Measurements from ENCODE around the gene C1orf53.
"Not testable (repeated sequence)": the region's sequence is repeated elsewhere in the genome, so short reads cannot be mapped to it uniquely, and the experiment has no call there.

Gene C1orf53

DNA sequence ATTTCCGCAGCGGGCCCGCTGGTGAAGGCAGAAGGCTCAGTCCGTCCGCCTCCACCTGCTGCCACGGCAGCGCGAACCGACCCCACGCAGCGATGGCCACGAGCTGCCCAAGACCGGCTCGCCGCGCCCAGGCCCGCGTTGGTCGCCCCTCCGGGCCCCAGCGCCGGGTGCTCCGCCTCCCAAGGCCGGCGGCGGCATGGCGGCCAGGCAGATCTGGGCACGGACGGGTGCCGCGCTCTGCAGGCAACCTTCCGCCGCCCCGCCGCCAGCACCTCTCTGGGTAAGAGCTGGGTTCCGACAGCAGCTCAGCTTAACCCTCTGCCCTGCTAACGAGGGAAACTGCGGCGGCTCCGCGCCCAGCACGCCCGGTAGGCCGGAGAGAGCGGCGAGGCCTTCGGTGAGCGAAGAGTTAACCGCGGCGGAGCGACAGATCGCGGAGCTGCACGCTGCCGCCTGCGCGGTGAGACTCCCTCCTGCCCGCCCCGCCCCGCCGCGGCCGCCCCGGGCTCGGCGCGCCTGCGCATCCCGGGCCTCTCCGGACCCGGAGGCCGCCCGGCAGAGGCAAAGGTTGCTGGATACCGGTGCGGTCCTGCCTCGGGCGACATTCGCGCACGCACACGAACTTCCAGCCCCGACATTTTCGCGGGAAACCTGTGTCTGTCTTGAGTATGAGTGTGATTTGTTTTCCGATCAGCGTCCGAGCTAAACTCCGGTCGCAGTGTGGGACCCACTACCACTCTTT lies at the start of gene C1orf53:
C1orf53 (plus strand) TSS at position 177 of the 742 bp plus-strand sequence; CDS start at position 197, 20 bp downstream.
- Histone ChIP-seq H3K27ac (peak within 1 kb of the TSS; percentile 47 to 78 (median 73)), H3K9me3 (replicated peaks in 1 of 11) (no peaks in the 10 kb centered on the region), H3K9ac (peak within 1 kb of the TSS; percentile 69 to 86 (median 82)), H3K36me3 (no peaks in the 10 kb centered on the region), H4K20me1 (peaks cover 0 to 44% (median 12%) of the 10 kb centered on the region in 11 experiments; a peak in 14 of 22 replicates), H3K4me1 (peaks cover 0 to 11% (median 6%) of the 10 kb centered on the region in 10 experiments; a peak in 10 of 20 replicates), H3K27me3 (peaks cover 54 to 84% (median 76%) of the 10 kb centered on the region in 11 experiments), H3K4me3 (peak within 1 kb of the TSS; percentile 58 to 75 (median 69)), H3K4me2 (peak within 1 kb of the TSS; percentile 79 to 98 (median 91))
- no peak for TF ChIP-seq Cebpa-rat (IDR thresholded peaks at IDR 0.05)

DNA sequence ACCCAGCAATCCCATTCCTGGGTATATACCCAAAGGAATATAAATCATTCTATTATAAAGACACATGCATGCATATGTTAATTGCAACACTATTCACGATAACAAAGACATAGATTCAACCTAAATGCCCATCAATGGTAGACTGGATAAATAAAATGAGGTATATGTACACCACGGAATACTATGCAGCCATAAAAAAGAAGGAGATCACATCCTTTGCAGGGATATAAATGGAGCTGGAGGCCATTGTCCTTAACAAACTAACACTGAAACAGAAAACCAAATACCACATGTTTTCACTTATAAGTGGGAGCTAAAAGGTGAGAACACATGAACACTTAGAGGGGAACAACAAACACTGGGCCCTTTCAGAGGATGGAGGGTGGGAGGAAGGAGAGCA lies 46.7 kb upstream of the C1orf53 start:
- H4K20me1 ChIP-seq; H3K4me3 ChIP-seq; H3K36me3 ChIP-seq; H3K27me3 ChIP-seq; H3K4me1 ChIP-seq; H3K27ac ChIP-seq; H3K9me3 ChIP-seq (replicated peaks in 1 of 11); H3K4me2 ChIP-seq; H3K9ac ChIP-seq: not testable (repeated sequence)

DNA sequence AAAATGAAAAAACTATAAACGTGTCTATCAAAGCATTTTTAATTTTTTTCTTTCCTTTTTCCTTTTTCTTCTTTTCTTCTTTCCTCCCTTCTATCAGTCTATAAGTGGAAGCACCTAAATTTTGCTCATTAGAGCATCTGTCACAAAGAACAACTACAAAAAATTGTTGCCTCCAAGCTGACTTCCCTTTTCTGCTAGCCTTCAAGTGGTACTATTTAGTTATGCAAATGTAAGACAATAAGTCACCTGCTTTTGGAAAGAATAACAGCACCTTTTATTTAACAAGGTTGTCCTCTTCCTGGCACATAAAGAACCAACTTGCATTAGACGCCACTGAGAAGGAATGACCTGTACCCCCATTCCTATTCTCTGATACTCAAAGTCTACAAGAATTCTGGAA lies 45.0 kb upstream of the C1orf53 start:
- no peaks in the 10 kb centered on the region for H3K4me1 ChIP-seq
- TF ChIP-seq Cebpa-rat (IDR thresholded peaks at IDR 0.05), result no peak
- H4K20me1 ChIP-seq, result no peaks in the 10 kb centered on the region
- no peak overlapping the region for H3K27ac ChIP-seq
- no peaks in the 10 kb centered on the region for H3K27me3 ChIP-seq
- no peak overlapping the region for H3K9ac ChIP-seq
- H3K4me2 ChIP-seq, result no peak overlapping the region
- no peaks in the 10 kb centered on the region for H3K9me3 ChIP-seq (replicated peaks in 1 of 11)
- no peaks in the 10 kb centered on the region for H3K36me3 ChIP-seq
- no peak overlapping the region for H3K4me3 ChIP-seq

DNA sequence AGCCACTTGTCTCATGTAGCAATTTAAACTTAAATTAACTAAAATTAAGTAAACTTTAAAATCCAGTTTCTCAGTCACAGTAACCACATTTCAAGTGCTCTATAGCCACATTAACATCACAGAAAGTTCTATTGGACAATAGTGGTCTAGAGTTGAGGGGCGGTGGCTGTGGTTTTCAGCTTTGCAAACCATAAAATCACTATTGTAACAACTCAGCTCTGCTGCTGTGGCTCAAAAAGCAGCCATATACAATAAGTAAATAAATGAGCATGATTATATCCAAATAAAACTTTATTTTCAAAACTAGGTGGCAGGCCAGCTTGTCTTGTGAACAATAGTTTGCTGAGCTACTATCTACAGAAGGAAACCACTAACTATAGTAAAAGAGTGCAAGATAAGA lies 43.4 kb upstream of the C1orf53 start:
- Histone ChIP-seq H4K20me1 (no peaks in the 10 kb centered on the region), H3K4me3 (no peak overlapping the region), H3K4me2 (no peak overlapping the region), H3K4me1 (no peaks in the 10 kb centered on the region), H3K9me3 (replicated peaks in 1 of 11) (no peaks in the 10 kb centered on the region), H3K9ac (no peak overlapping the region), H3K36me3 (no peaks in the 10 kb centered on the region), H3K27me3 (no peaks in the 10 kb centered on the region), H3K27ac (no peak overlapping the region)
- no peak for TF ChIP-seq Cebpa-rat (IDR thresholded peaks at IDR 0.05)

DNA sequence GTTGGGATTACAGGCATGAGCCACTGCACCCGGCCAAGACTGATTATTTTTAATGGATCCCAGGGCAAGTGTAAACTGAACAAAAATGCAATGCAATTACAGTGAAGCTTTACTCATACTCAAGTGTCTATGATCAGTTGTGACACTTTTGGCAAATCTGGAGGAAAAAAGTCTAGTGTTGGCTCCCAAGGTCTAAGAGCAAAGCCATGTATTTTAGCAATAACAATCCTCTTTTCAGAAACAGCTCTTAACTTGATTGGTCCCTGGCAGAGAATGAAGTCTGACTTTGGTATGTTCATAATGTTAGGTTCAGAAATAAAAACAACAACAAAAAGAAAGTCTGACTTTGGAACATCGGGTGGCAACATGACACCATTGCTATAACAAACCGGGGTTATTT lies 40.2 kb upstream of the C1orf53 start:
- Histone ChIP-seq H3K9ac (no peak overlapping the region), H4K20me1 (no peaks in the 10 kb centered on the region), H3K4me3 (no peak overlapping the region), H3K36me3 (no peaks in the 10 kb centered on the region), H3K27me3 (no peaks in the 10 kb centered on the region), H3K4me2 (no peak overlapping the region), H3K4me1 (no peaks in the 10 kb centered on the region), H3K27ac (no peak overlapping the region), H3K9me3 (replicated peaks in 1 of 11) (no peaks in the 10 kb centered on the region)
- TF ChIP-seq Cebpa-rat (IDR thresholded peaks at IDR 0.05), result no peak

DNA sequence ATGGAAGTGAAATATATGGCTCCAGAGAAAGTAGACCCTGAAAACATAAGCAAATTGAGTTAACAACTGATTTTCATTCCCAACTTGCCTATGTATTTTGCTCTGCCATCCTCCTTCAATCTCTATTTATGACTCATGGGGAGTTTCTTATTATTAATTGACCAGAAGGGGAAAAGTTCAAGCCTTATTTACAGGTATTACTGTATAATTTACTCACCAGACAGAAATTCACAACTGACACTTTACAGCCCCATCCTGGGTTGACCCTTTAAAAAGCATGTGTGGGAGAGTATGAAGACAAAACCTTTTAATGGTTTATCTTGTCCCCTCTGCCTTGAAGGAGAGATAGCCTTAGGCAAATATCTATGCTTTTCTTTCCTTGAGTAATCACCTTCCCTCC lies 39.8 kb upstream of the C1orf53 start:
- Histone ChIP-seq H3K27me3 (no peaks in the 10 kb centered on the region), H3K9me3 (replicated peaks in 1 of 11) (no peaks in the 10 kb centered on the region), H4K20me1 (no peaks in the 10 kb centered on the region), H3K4me2 (no peak overlapping the region), H3K9ac (no peak overlapping the region), H3K36me3 (no peaks in the 10 kb centered on the region), H3K4me3 (no peak overlapping the region), H3K27ac (no peak overlapping the region), H3K4me1 (no peaks in the 10 kb centered on the region)
- TF ChIP-seq Cebpa-rat (IDR thresholded peaks at IDR 0.05), result no peak

DNA sequence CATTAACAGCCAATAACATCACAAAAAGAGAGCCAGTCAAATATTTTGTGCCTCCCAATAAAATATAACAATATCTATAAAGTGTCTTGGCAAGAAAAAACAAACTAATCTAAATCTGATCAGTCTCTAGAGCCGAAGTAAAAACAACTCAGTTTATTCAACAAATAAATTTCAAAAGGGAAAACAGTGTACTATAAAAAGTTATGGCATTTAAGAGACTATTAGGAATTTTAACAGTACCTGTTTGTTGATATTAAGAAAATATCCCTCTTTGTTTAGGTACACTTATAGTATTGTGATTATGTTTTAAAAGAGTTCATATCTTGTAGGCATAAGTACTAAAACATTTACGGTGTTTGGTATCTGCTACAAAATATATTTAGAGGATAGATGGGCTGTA lies 36.6 kb upstream of the C1orf53 start:
- H3K27me3 ChIP-seq, result no peaks in the 10 kb centered on the region

DNA sequence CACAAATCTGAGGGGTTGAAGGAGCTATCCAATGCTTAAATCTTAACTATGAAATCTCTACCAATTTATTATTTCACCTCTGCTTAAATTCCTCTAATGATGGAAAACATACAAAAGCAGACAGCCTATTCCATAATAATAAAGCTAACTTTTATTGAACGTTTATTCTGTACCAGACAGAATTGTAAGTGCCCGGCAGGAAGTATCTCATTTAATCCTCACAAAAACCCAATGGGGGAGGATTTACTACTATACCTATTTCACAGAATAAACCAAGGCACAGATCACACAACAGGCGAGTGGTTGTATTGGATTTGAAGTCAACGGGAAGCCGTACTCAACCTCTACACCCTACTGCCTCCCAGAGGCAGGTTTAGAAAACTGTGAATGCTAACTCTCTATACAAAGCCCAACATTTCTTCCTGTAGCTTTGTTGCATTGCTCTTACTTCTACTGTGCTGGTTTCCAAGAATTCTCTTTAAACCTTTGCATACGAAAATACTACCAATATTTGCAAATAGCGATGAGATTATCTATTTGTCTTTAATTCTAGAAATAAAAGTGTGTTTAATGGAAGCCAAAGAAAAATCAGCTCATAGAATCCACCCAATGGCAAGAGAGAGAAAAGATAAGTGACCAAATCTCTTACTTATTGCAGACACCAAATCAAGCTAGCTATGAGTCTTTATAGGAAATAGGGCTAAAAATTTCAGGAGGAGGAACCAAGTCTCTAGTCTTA lies 33.5 kb upstream of the C1orf53 start:
- Histone ChIP-seq H3K4me3 (no peak overlapping the region), H3K4me2 (no peak overlapping the region), H3K9me3 (replicated peaks in 1 of 11) (peaks cover 0 to 13% (median 0%) of the 10 kb centered on the region in 11 experiments; a peak in 1 of 22 replicates), H3K27ac (no peak overlapping the region), H4K20me1 (no peaks in the 10 kb centered on the region), H3K36me3 (no peaks in the 10 kb centered on the region), H3K9ac (no peak overlapping the region), H3K4me1 (no peaks in the 10 kb centered on the region), H3K27me3 (no peaks in the 10 kb centered on the region)
- TF ChIP-seq Cebpa-rat (IDR thresholded peaks at IDR 0.05), result no peak

More for the DNA sequence above, 36.6 kb upstream of the C1orf53 start:
- TF ChIP-seq Cebpa-rat (IDR thresholded peaks at IDR 0.05), result no peak
- no peak overlapping the region for H3K9ac ChIP-seq
- H3K4me2 ChIP-seq, result no peak overlapping the region
- no peak overlapping the region for H3K27ac ChIP-seq
- H3K4me3 ChIP-seq, result no peak overlapping the region
- H3K36me3 ChIP-seq, result no peaks in the 10 kb centered on the region
- H3K4me1 ChIP-seq, result no peaks in the 10 kb centered on the region
- no peaks in the 10 kb centered on the region for H4K20me1 ChIP-seq
- H3K9me3 ChIP-seq (replicated peaks in 1 of 11), result no peaks in the 10 kb centered on the region

DNA sequence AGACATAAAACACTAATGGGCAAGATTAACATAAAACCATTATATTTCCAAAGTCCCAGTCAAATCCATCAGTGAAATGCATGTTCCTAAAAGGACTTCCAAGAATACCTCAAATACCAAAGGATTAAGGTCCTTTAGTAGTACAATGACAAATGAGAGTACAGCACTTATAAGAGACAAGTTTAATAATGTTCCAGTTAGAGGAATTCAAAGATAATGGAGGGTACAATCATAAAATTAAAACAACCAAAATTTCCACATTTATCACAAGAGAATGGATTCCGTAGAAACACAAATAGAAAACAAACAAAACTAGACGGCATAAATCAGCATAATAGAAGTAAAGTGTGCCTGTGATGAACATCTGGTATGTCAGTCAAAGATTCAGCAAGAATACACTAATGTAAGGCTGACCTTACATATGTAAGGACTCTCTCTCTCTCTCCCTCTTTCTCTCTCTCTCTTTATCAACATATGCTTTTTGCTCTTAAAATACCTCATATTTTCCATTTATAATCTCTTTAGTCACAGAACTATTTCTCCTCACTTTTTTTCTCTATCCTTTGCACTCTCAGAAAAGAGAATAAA lies 32.8 kb upstream of the C1orf53 start:
- no peaks in the 10 kb centered on the region for H3K27me3 ChIP-seq

More for the DNA sequence above, 32.8 kb upstream of the C1orf53 start:
- no peak overlapping the region for H3K9ac ChIP-seq
- no peak overlapping the region for H3K4me2 ChIP-seq
- no peak overlapping the region for H3K27ac ChIP-seq
- no peaks in the 10 kb centered on the region for H4K20me1 ChIP-seq
- no peak overlapping the region for H3K4me3 ChIP-seq
- H3K9me3 ChIP-seq (replicated peaks in 1 of 11), result peaks cover 0 to 13% (median 0%) of the 10 kb centered on the region in 11 experiments; a peak in 1 of 22 replicates
- no peaks in the 10 kb centered on the region for H3K4me1 ChIP-seq
- H3K36me3 ChIP-seq, result no peaks in the 10 kb centered on the region
- TF ChIP-seq Cebpa-rat (IDR thresholded peaks at IDR 0.05), result no peak
